A549 treated with dexamethasone at 1 μM for 4 hours (cell line): ENCODE measurements around the gene ADRM1. TPM values are rescaled to one million over a fixed set of nuclear protein-coding genes. Genes with fewer than 3 reads are reported as not detected.

Experiments used
- total RNA-seq: library from RNA; stranded (reverse); fragments of 200-300 nt; extraction: Qiagen RNA extraction; gene quantifications from 5 replicates; pipeline ENCODE4 v1.2.3, GENCODE V29; 2022

The ADRM1 gene, protein sequence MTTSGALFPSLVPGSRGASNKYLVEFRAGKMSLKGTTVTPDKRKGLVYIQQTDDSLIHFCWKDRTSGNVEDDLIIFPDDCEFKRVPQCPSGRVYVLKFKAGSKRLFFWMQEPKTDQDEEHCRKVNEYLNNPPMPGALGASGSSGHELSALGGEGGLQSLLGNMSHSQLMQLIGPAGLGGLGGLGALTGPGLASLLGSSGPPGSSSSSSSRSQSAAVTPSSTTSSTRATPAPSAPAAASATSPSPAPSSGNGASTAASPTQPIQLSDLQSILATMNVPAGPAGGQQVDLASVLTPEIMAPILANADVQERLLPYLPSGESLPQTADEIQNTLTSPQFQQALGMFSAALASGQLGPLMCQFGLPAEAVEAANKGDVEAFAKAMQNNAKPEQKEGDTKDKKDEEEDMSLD
- 146 to 196 TPM (median 189 TPM) in 5 replicates for total RNA-seq

DNA sequence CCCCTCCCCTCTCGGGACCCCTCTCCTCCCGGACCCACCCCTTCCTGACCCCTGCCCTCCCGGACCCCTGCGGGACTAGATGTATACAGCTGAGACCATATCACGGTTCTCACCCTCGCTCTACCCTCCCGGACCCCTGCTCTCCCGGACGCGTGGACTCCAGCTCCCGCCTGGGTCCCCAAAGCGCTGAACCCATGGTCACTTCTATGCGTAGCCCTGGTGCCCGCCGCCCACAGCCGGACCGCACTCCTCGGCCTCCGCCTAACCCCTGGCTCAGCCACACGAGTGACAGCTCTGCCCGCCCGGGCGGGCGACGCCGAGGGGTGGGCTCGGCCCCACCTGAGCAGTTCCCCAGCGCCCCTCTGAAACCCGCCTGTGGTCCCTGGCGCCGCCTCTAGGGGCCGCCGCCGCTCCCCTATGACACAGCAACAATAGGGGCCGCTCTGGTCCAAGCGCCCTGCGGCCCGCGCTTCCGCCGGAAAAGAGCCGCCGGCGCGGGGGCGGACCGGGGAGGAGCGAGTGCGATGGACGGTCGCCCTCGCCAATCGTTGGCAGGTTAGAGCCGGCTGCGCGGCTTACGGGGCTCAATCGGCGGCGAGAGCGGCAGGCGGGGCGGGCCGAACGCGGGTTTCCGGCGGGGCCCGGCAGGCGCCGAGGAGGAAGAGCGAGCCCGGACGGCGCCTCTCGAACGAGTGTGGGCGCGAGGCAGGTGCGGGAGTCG, at the start of gene ADRM1:
Gene ADRM1 (plus strand): TSS at position 657 of the 721 bp plus-strand sequence. CDS start 572 bp downstream, outside the sequence.

Other genes with a start within 250 kb of the ADRM1 start
- gene TAF4, start 237.1 kb upstream of the ADRM1 start, total RNA-seq = 17.0 to 27.1 TPM (median 23.4 TPM) in 5 replicates
- gene LSM14B, start 180.5 kb upstream of the ADRM1 start, total RNA-seq = 22.5 to 27.4 TPM (median 26.2 TPM) in 5 replicates
- gene PSMA7, start 159.6 kb upstream of the ADRM1 start, total RNA-seq = 468 to 508 TPM (median 489 TPM) in 5 replicates
- 5.2 to 10.1 TPM (median 8.5 TPM) in 5 replicates for gene SS18L1, start 159.2 kb upstream of the ADRM1 start, total RNA-seq
- gene MTG2, start 120.0 kb upstream of the ADRM1 start, total RNA-seq = 27.8 to 39.7 TPM (median 36.5 TPM) in 5 replicates
- not detected in 5 replicates for gene HRH3, start 82.7 kb upstream of the ADRM1 start, total RNA-seq
- gene OSBPL2, start 64.5 kb upstream of the ADRM1 start, total RNA-seq = 19.4 to 26.4 TPM (median 21.7 TPM) in 5 replicates
- 196 to 490 TPM (median 420 TPM) in 5 replicates for gene LAMA5, start 64.3 kb downstream of the ADRM1 start, total RNA-seq
- gene RPS21, start 84.1 kb downstream of the ADRM1 start, total RNA-seq = 2,112 to 2,510 TPM (median 2,240 TPM) in 5 replicates
- gene CABLES2, start 104.3 kb downstream of the ADRM1 start, total RNA-seq = 4.7 to 7.2 TPM (median 6.5 TPM) in 5 replicates
- gene RBBP8NL, start 124.5 kb downstream of the ADRM1 start, total RNA-seq = 1.0 to 2.1 TPM (median 1.2 TPM) in 5 replicates
- gene GATA5, start 173.0 kb downstream of the ADRM1 start, total RNA-seq = 0.45 to 0.86 TPM (median 0.75 TPM) in 5 replicates